SK-N-SH (cell line): ENCODE measurements around the gene GAB1. TPM values are rescaled to one million over a fixed set of nuclear protein-coding genes. Genes with fewer than 3 reads are reported as not detected.
A peak's percentile ranks its signal among the peaks of the same experiment; 100 is the strongest.

Source experiments
- CTCF ChIA-PET: fragments of 300-600, 350-600 bp; formaldehyde crosslinking; extraction: SDS; loops from one replicate; lab custom pipeline; 2021; lab: Yijun Ruan, JAX
- POLR2A ChIA-PET: fragments of 350-600 bp; sonication (Branson Sonifier 250); formaldehyde crosslinking; extraction: SDS; loops from one replicate; lab custom pipeline; 2020; ENCODE audit warnings: antibody characterized with exemption, inconsistent platforms; lab: Yijun Ruan, JAX
- DNase-seq: peaks from one replicate; pipeline ENCODE4 v3.0.0; 2012
- H2AFZ ChIP-seq: fragments of 200-600 bp; sonication (generic); 2 replicates; pipeline ENCODE4 v1.8.1; 2016; ENCODE audit warnings: antibody characterized with exemption, mild to moderate bottlenecking, low read depth
- H3F3A ChIP-seq: fragments of 200-600 bp; sonication (generic); replicated peaks from 2 replicates; pipeline ENCODE3; 2016; ENCODE audit warnings: antibody characterized with exemption, mild to moderate bottlenecking; ENCODE audit not compliant: insufficient read depth
- H3K27ac ChIP-seq, 2 experiments: fragments of 200-500 bp in 1 of 2; fragments of 200-600 bp in 1 of 2; sonication (Bioruptor generic) in 1 of 2; sonication (generic), shearing (Covaris generic) in 1 of 2; 2 replicates each; pipeline versions ENCODE4 v1.5.1 to v1.6.1; 2014 to 2016; ENCODE audit warnings: low read depth in 2 of 2, inconsistent platforms in 1 of 2, low read length in 1 of 2, mild to moderate bottlenecking in 1 of 2, mixed read lengths in 1 of 2
- H3K27me3 ChIP-seq: fragments of 200-600 bp; sonication (generic), shearing (Covaris generic); 2 replicates; pipeline ENCODE4 v1.6.1; 2016; ENCODE audit warnings: mixed run types; ENCODE audit not compliant: insufficient read depth
- H3K36me3 ChIP-seq, 2 experiments: fragments of 200-500 bp in 1 of 2; fragments of 200-600 bp in 1 of 2; sonication (Bioruptor generic) in 1 of 2; sonication (generic) in 1 of 2; replicated peaks in 1 of 2; 2 replicates each; pipeline versions ENCODE3 to v1.5.1; 2014 to 2016; ENCODE audit warnings: low read length in 1 of 2, mild to moderate bottlenecking in 1 of 2; ENCODE audit not compliant: insufficient read depth in 2 of 2, control insufficient read depth in 1 of 2
- H3K4me1 ChIP-seq, 2 experiments: fragments of 200-500 bp in 1 of 2; fragments of 200-600 bp in 1 of 2; sonication (Bioruptor generic) in 1 of 2; sonication (generic), shearing (Covaris generic) in 1 of 2; 2 replicates each; pipeline versions ENCODE4 v1.5.1 to v1.6.1; 2014 to 2016; ENCODE audit warnings: low read depth in 1 of 2, low read length in 1 of 2, mixed run types in 1 of 2; ENCODE audit not compliant: insufficient read depth in 2 of 2, control insufficient read depth in 1 of 2
- H3K4me2 ChIP-seq: fragments of 200-600 bp; sonication (generic), shearing (Covaris generic); 2 replicates; pipeline ENCODE4 v1.6.1; 2017; ENCODE audit warnings: mixed run types
- H3K4me3 ChIP-seq, 2 experiments: fragments of 200-500 bp in 1 of 2; fragments of 200-600 bp in 1 of 2; sonication (Bioruptor generic) in 1 of 2; sonication (generic), shearing (Covaris generic) in 1 of 2; 2 replicates each; pipeline versions ENCODE4 v1.5.1 to v1.8.1; 2014 to 2016; ENCODE audit warnings: low read depth in 2 of 2, inconsistent platforms in 1 of 2, low read length in 1 of 2, mild to moderate bottlenecking in 1 of 2, mixed read lengths in 1 of 2, moderate library complexity in 1 of 2
- H3K79me2 ChIP-seq: fragments of 200-600 bp; sonication (generic); 2 replicates; pipeline ENCODE4 v1.8.1; 2017; ENCODE audit warnings: mild to moderate bottlenecking; ENCODE audit not compliant: insufficient read depth
- H3K9ac ChIP-seq: fragments of 200-600 bp; sonication (generic); 2 replicates; pipeline ENCODE4 v1.6.1; 2017; ENCODE audit warnings: mixed run types
- H3K9me2 ChIP-seq: fragments of 200-600 bp; sonication (generic); 2 replicates; pipeline ENCODE4 v1.6.1; 2017; ENCODE audit warnings: mixed run types
- H3K9me3 ChIP-seq: fragments of 200-600 bp; sonication (generic); 2 replicates; pipeline ENCODE4 v1.6.1; 2017; ENCODE audit warnings: mixed run types, mild to moderate bottlenecking, moderate library complexity
- H4K20me1 ChIP-seq: fragments of 200-600 bp; sonication (generic); 2 replicates; pipeline ENCODE4 v1.6.1; 2017; ENCODE audit warnings: mild to moderate bottlenecking, mixed run types; ENCODE audit not compliant: insufficient read depth
- EZH2phosphoT487 ChIP-seq: fragments of 200-600 bp; sonication (generic); IDR thresholded peaks from 2 replicates; pipeline ENCODE4 v1.6.1; 2017; ENCODE audit warnings: low read depth, mixed run types, mild to moderate bottlenecking, antibody characterized with exemption, moderate library complexity, borderline replicate concordance
- FOSL2 ChIP-seq: IDR thresholded peaks from 2 replicates; pipeline ENCODE4 v1.4.0; 2012; ENCODE audit warnings: low read depth, mild to moderate bottlenecking, moderate library complexity, borderline replicate concordance
- FOXM1 ChIP-seq: IDR thresholded peaks from 2 replicates; pipeline ENCODE4 v1.4.0; 2012; ENCODE audit warnings: low read depth, mild to moderate bottlenecking
- JUND ChIP-seq: IDR thresholded peaks from 2 replicates; pipeline ENCODE4 v1.4.0; 2012
- NFIC ChIP-seq: IDR thresholded peaks from 2 replicates; pipeline ENCODE4 v1.4.0; 2012; ENCODE audit warnings: borderline replicate concordance
- NRF1 ChIP-seq: IDR thresholded peaks from 2 replicates; pipeline ENCODE4 v1.6.1; 2012; ENCODE audit warnings: low read depth, mild to moderate bottlenecking, low read length
- POLR2AphosphoS5 ChIP-seq: IDR thresholded peaks from 2 replicates; pipeline ENCODE4 v1.6.1; 2012; ENCODE audit warnings: low read depth, low read length
- RXRA ChIP-seq: IDR thresholded peaks from 2 replicates; pipeline ENCODE4 v1.4.0; 2012; ENCODE audit warnings: low read depth, mild to moderate bottlenecking, borderline replicate concordance
- SMC3 ChIP-seq: IDR thresholded peaks from 2 replicates; pipeline ENCODE4 v1.6.1; 2012; ENCODE audit warnings: low read depth, low read length, improper control_type of control experiment
- TCF12 ChIP-seq: IDR thresholded peaks from 2 replicates; pipeline ENCODE4 v1.4.0; 2012
- TEAD4 ChIP-seq: IDR thresholded peaks from 2 replicates; pipeline ENCODE4 v1.4.0; 2012; ENCODE audit warnings: mild to moderate bottlenecking, borderline replicate concordance; ENCODE audit not compliant: insufficient read depth
- YY1 ChIP-seq: IDR thresholded peaks from 2 replicates; pipeline ENCODE4 v1.4.0; 2012; ENCODE audit warnings: low read depth, mild to moderate bottlenecking
- WGBS: methylation state at CpG from one replicate; pipeline ENCODE4 v1.1.6; 2017; ENCODE audit warnings: low lambda C conversion rate; 5-methylcytosine and 5-hydroxymethylcytosine counted together
- polyA plus RNA-seq, 3 experiments: library from polyadenylated mRNA; depleted of rRNA; stranded (reverse); fragments of >200 nt; gene quantifications; 2 replicates each; pipeline ENCODE4 v1.2.3, GENCODE V29; 2012
- TF ChIP-seq, protein P1 (sequence below): IDR thresholded peaks from 2 replicates; pipeline ENCODE4 v1.4.0; 2012; ENCODE audit warnings: low read depth, borderline replicate concordance
- TF ChIP-seq, protein P2 (sequence below): fragments of 150-350 bp; IDR thresholded peaks from 2 replicates; pipeline ENCODE4 v1.6.1; 2016; ENCODE audit warnings: mild to moderate bottlenecking, low read depth, low read length

GAB1 gene
- polyA plus RNA-seq, 1 of the 3 experiments (the other 2 are of a cell fraction) = 3.7 TPM

DNA sequence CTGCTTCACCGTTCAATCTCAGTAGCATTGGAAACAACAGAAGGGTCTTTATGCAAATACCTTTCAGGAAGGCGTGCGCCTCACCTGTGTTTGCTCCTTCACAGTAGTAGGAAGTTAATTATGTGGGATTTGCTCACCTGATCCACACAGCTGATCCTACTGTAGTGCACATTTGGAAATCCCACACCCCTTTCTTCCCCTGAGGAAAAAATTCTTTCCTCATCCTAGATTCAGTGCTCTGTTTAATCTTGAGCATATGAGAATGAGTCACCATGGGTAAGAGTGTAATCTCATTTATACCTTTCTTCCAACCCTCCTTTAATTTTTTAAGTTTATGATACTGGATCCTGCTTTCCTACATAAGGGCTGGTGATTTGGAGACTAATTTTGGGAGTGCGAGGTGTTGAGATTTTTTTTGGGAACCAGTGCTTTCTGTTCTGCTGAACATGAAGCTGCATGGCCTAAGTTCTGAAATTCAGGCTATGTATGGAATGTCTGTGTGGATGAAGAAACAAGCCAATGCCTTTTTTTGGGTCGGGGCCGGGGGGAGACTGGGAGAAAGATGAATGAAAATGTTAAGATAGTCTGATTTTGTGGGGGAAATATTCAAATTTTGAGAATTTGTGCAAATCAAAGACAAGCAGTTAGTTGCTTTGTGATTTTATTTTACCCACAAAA is 19.0 kb downstream of the GAB1 start:
- no peaks in the 10 kb centered on the region for H3K27me3 ChIP-seq
- POLR2A ChIA-PET = interaction anchor here (0.6 to 1.0 kb wide), 2 partner anchors 20 to 37 kb away, joined by 3 read pairs; no protein-coding TSS in a partner anchor
- DNase-seq = no peak

DNA sequence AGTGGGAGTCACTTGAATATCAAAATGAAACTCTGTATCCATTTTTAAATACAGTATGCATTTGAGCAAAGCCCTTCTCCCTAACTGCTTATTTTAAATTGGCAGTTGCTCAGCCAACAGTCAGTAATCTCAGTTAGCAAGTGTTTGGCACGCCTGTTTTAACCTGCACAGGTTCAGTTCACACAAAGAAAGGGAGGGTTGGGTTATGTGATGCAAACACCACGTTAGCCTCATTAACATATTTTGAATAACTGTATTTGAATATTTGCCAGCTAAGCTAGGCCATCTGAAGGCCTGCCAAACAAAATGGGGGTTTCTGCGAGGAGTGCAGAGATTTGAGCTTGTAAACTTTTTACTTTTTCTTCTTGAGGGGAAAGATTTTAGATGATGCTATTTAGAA is 19.8 kb downstream of the GAB1 start:
- POLR2A ChIA-PET = no interaction called here
- Histone ChIP-seq H4K20me1 (no peaks in the 10 kb centered on the region; the same call in 1 of the 2 replicates), H3K9ac (no peak overlapping the region), H3K36me3 (no peaks in the 10 kb centered on the region), H3K27ac (peak overlapping the region in 1 of 2 experiments; percentile 16; a peak in 1 of 4 replicates)
- 94% methylated on average over 3 of the region's 3 CpGs for WGBS
- TF ChIP-seq NRF1 (no peak), POLR2AphosphoS5 (no peak), YY1 (no peak)
- TF ChIP-seq, protein P1, sequence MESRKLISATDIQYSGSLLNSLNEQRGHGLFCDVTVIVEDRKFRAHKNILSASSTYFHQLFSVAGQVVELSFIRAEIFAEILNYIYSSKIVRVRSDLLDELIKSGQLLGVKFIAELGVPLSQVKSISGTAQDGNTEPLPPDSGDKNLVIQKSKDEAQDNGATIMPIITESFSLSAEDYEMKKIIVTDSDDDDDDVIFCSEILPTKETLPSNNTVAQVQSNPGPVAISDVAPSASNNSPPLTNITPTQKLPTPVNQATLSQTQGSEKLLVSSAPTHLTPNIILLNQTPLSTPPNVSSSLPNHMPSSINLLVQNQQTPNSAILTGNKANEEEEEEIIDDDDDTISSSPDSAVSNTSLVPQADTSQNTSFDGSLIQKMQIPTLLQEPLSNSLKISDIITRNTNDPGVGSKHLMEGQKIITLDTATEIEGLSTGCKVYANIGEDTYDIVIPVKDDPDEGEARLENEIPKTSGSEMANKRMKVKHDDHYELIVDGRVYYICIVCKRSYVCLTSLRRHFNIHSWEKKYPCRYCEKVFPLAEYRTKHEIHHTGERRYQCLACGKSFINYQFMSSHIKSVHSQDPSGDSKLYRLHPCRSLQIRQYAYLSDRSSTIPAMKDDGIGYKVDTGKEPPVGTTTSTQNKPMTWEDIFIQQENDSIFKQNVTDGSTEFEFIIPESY = no peak
- TF ChIP-seq, protein P2, sequence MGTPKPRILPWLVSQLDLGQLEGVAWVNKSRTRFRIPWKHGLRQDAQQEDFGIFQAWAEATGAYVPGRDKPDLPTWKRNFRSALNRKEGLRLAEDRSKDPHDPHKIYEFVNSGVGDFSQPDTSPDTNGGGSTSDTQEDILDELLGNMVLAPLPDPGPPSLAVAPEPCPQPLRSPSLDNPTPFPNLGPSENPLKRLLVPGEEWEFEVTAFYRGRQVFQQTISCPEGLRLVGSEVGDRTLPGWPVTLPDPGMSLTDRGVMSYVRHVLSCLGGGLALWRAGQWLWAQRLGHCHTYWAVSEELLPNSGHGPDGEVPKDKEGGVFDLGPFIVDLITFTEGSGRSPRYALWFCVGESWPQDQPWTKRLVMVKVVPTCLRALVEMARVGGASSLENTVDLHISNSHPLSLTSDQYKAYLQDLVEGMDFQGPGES = no peak
- TF ChIP-seq, all 33 proteins: peak for 0
- Histone ChIP-seq H3F3A (peaks cover 12% of the 10 kb centered on the region), H3K79me2 (peaks cover 33% of the 10 kb centered on the region), H3K4me3 (no peak overlapping the region), H3K9me2 (no peaks in the 10 kb centered on the region), H3K4me1 (peaks cover 30 to 76% of the 10 kb centered on the region in 2 experiments; a peak in 3 of 4 replicates), H3K27me3 (no peaks in the 10 kb centered on the region), H3K9me3 (no peaks in the 10 kb centered on the region), H2AFZ (no peak overlapping the region), H3K4me2 (no peak overlapping the region)
- no peak for DNase-seq
- CTCF ChIA-PET = interaction anchor here (0.6 kb wide), 1 partner anchor 17 kb away, joined by 3 read pairs; no protein-coding TSS in a partner anchor

More for the DNA sequence above, 19.0 kb downstream of the GAB1 start:
- no peaks in the 10 kb centered on the region for H3K36me3 ChIP-seq
- TF ChIP-seq TEAD4 (0 out of 2 replicates have a peak, but pooled peaks have one; percentile 35), TCF12 (peak; percentile 41), RXRA (no peak), SMC3 (no peak), JUND (peak; percentile 34; the same call in 1 of the 2 replicates), FOXM1 (no peak), NFIC (no peak), FOSL2 (peak; percentile 55; the same call in 1 of the 2 replicates), EZH2phosphoT487 (no peak)
- TF ChIP-seq, all 33 proteins: peak for 4
- Histone ChIP-seq H3K79me2 (peaks cover 27% of the 10 kb centered on the region), H3K4me3 (no peak overlapping the region), H3K4me2 (no peak overlapping the region), H3K9me2 (no peaks in the 10 kb centered on the region), H3K9me3 (no peaks in the 10 kb centered on the region), H3K4me1 (peaks cover 32 to 68% of the 10 kb centered on the region in 2 experiments; a peak in 3 of 4 replicates), H4K20me1 (no peaks in the 10 kb centered on the region; the same call in 1 of the 2 replicates), H3F3A (peaks cover 12% of the 10 kb centered on the region), H3K27ac (peak overlapping the region in 1 of 2 experiments; percentile 85; a peak in 2 of 4 replicates), H3K9ac (no peak overlapping the region), H2AFZ (no peak overlapping the region)
- CTCF ChIA-PET = no interaction called here
- 90% methylated on average over 6 of the region's 6 CpGs for WGBS
